GM21737 (cell line): ENCODE results near the gene SLU7.
"Not testable (repeated sequence)": the region's sequence is repeated elsewhere in the genome, so short reads cannot be mapped to it uniquely, and the experiment has no call there.

Source experiments
- ATAC-seq: cut with Tn5 transposase; IDR thresholded peaks from one replicate; pipeline ENCODE4 v1.9.1; 2021; ENCODE audit warnings: mild to moderate bottlenecking, moderate library complexity; ENCODE audit not compliant: unreplicated experiment

The SLU7 gene

DNA sequence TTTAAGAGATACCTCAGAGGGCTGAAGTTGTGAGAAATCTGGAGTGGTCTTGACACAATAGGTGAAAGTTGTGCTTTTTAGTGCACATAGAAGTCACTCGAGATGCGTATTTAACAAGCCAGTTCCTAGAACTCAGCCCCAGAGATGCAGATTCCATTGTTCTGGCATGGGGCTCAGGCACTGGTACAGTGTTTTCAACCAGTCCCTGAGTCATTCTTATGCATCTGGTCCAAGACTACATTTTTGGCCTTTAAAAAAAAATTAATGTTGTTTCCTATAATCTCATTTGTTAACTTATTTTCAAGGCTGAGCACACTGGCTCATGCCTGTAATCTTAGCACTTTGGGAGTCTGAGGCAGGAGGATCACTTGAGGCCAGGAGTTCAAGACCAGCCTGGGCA lies 32.4 kb upstream of the SLU7 start:
- no peak for ATAC-seq

DNA sequence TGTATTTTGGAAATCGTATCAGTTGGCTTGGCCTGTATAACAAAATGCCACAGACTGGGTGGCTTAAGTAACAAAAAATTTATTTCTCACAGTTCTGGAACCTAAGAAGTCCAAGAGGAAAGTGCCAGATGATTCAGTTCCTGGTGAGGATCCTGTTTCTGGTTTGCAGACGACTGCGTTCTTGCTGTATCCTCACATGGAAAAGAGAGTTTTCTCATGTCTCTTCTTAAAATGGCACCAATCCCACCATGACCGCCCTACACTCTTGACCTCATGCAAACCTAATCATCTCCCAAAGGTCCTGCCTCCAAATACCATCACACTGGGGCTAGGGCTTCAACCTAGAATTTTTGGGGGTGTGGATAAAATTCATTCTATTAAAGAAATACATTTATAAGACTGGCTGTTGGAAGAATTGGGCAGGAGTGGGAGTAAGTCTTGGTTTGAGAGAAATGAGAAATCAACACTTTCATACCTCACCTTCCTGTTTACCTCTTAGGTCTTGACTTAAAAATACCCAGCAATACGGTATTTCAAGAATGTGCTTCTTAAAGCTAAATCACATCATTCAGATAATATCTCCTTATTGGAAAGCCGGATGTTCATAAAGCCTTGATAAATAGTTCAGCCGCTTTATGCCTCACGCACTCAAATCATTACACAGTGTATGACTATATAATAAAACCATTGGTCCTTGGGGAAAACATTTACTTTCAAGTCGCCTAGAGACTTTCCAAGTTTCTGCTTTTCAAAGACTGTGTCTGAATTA lies 31.5 kb upstream of the SLU7 start:
- ATAC-seq: peak; percentile 53

DNA sequence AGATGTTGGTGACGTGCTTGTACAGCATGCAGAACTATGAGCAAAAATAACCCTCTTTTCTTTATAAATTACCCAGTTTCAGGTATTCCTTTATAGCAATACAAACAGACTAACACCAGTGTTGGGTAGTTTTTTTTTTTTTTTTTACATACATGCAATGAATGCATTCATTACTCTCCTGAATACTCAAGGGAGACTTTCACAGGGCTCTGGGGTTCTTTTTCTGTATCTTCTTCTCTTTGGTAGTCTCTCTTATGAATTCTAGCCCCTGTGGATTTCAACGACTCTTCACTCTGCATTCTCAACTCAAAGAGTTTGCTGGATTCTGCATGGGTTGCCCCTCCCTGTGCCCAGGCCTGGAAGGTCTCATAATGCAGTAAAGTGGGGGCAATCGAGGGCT lies 30.6 kb upstream of the SLU7 start:
- ATAC-seq: no peak

DNA sequence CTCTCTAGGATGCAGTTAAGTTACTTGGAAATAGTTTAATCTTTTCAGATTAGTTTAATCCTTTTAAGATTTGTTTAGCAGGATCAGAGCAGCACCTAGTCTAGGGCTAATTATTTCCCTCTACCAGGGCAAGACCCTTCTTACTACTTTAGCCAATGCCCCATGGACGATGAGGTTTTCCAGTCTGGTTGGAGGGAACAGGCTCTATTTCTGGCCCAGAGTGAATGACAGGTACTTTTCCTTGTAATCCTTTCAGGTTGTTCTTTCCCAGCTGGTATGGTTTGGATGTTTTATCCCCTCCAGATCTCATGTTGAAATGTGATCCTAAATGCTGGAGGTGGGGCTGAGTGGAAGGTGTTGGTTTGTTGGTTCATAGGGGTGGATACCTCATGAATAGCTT lies 30.0 kb upstream of the SLU7 start:
- no peak for ATAC-seq

DNA sequence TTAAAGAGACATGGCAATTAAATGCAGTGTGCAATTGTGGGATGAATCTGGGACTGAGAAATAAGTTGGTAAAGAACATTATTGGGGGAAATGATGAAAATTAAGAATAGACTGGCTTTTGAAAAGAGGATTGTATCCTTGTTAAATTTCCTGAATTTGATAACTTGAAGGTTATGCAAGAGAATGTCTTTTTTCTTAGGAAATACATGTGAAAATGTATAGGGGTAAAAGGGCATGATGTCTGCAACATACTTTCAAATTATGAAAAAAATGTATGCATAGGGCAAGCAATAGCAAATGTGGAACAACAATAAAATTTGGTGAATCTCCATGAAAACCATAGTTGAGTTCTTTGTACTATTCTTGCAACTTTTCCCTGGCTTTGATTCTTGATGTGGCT lies 26.9 kb upstream of the SLU7 start:
- ATAC-seq: no peak

DNA sequence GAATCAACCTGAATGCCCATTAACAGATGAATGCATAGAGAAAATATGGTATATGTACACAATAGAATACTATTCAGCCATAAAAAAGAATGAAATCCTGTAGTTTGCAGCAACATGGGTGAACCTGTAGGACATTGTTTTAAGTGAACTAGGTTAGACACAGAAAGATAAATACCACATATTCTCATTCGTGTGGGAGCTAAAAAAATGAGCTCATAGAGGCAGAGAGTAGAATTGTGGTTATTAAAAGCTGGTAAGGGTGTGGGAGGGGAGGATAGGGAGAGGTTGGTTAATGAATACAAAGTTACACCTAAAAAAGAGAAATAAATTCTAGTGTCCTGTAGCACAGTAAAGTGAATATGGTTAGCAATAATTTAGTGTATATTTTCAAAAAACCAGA lies 26.3 kb upstream of the SLU7 start:
- ATAC-seq: no peak

DNA sequence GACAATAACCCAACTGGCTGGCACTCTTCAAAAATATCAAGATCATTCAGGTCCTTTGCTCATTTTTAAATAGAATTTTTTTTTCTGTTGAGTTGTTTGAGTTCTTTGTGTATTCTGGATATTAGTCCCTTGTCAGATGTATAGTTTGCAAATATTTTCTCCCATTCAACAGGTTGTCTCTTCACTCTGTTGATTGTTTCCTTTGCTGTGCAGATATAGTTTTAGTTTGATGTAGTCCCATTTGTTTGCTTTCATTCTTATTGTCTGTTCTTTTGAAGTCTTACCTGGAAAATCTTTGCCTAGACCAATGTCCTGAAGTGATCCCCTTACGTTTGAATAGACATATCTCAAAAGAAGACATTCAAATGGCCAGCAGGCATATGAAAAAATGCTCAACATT lies 25.5 kb upstream of the SLU7 start:
- ATAC-seq: no peak

DNA sequence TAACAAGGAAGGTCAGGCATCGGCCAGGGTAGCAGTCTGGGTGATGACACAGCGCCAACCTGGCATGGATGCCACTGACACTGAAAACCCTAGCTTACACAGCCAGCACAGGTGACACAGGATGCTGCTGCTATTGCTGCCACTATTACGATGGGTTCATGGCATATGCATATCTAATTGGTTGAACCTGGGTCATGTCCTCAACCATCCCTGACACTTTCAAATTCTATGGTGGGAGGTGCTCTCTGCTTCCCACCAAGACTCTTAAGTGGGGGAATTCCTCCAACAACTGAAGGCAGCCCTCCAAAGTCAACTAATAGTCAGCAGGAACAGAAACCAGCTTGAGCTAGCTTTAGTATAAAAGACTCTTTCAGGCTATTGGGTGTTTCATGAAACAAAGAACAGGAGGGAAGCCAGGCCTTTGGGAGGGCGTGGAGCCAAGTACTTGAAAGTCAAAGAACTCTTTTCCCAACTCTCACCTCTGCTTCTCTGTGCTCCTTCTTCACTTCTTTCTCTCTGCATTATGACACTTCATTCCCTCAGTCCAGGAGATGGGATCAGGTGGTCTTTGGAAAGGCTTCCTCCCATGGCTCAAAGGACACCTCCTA lies 24.0 kb upstream of the SLU7 start:
- ATAC-seq: no peak

DNA sequence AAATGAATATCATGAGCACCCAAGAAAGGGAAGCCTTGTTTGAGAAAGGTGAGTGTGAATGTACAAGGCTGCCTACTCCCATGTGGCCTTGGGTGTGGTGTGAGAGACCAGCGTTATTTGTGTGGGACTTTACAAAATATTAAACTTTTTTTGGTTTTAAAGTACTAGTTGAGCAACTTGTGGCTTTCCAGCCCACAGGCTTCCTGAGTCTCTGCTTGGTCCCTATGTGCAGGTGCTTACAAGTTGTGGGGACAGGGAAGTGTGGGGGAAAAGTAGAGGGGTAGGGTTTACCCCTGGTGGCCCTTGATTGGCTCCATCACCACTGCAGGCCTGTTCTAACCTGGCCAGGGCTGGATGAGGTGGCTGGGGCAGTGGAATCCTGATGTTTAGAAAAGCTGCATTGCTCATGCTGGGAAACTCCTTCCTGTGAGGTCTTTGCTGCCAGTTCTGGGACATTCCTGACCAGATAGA lies 22.5 kb upstream of the SLU7 start:
- ATAC-seq: peak; percentile 23

DNA sequence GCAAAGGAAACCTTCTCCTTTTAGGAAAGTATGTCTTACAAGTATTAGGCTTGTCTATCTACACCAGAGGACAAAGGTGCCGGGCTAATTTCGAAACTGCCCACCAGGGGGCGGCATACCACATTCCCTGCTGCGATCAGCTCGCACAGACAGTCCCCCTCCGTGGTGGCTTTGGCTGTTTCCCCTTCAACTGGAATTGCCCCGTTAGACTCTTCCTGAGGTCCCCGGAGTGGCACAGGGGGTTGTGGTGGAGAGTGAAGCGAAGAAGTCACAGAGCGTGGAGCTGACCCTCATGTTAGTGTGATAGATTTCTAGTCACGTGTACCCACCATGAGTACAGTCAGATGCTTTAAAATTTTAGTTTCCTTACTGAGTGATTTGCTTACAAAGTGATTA lies 20.3 kb upstream of the SLU7 start:
- peak; percentile 58 for ATAC-seq

DNA sequence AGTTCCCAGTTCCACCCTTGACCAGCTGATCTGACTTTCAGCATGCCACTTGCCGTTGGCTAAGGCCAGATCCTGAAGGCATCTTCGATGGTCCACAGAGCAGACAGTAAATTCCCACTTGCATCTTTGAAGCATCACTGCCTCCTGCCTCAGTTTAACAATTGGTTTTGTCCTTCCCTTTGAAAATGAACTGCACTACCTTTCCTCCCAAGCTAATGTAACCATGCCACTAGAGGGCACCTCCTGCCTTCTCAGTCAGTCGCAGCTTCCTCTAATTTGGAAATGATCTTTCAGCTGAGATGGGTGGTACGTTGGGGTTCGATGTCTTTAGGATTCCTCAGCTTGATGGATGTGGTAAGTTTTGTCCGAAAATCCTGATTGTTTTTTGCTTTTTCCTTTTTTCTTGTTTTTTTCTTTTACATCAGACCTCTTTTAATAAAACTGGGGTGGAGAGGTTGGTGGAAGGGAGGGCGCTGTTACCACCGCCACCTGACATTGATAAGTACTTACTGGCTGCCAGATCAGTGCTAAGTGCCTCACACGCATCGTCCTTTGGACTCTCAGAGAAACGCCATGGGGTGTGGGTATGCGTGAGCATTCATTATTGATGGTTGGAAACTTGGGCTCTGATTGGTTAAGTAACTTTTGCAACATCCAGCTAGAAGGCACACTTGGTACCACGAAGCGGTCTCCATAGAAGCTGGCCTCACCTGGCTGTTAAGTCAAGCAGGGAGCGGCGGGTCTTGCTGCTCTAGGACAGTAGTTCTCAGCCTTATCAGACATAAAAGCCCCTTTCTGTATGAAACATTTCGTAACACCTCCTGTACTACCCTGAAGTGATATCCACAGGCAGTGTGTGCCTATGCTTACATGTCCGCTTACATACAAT lies 19.7 kb upstream of the SLU7 start:
- peak; percentile 26 for ATAC-seq

DNA sequence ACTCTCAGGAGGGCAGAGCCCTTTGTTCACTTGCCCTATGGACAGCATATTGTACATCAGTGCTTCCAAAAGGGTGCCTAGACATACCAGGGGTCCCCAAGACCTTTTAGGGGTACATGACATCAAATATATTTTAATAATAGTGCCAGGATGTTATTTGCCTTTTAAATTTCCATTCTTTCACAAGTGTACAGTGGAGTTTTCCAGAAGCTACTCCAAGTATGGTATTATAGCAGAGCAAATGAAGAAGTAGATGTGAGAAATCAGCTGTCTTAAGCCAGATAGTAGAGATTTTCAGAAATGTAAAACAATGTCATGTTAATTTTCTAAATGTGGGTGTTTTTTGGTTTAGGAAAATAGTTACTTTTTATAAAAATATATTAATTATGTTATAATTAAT lies 18.4 kb upstream of the SLU7 start:
- ATAC-seq: no peak

DNA sequence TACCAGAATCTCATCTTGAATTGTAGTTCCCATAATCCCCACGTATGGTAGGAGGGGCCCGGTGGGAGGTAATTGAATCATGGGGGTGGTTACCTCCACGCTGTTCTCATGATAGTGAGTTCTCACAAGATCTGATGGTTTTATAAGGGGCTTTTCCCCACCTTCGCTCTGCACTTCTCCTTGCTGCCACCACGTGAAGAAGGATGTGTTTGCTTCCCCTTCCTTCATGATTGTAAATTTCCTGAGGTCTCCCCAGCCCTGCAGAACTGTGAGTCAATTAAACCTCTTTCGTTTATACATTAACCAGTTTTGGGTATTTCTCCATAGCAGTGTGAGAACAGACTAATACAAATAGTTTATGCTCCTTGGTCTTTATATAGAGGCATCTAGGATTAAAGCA lies 17.8 kb upstream of the SLU7 start:
- ATAC-seq: not testable (repeated sequence)

DNA sequence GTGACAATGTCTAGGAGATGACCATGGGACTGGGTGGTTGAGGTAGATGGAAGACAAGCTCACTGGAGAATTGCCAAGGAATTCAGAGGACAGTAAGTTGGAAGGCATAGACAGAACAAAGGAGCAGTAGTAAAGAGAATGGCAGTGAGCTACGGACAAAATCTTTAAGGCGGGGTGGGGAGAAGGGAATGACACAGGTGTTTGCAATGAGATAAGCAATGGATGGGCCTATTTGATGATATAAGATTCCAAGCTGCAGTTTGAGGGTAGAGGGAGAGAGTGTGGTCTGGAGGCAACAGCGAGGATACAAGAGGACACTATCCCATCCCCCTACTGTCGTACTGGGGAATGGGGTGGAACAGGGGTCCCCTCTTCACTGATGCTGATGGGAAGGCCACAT lies 17.1 kb upstream of the SLU7 start:
- no peak for ATAC-seq

DNA sequence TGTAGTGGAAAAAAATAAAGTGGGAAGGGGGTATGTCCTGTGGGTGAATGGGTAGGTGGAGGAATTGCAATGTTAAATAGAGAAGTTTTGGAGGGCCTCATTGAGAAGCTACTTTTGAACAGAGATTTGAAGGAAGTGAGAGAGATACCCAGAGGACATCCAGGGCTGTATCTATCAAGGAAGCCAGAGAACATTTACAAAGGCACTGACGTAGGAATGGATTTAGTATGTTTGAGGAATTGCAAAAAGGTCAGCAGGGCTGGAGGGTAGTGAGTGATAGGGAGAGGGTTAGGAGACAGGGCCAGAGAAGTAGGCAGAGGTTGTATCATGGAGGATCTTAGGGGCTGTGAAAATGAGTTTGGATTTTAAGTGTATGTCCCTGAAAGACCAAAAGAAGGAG lies 16.7 kb upstream of the SLU7 start:
- no peak for ATAC-seq

DNA sequence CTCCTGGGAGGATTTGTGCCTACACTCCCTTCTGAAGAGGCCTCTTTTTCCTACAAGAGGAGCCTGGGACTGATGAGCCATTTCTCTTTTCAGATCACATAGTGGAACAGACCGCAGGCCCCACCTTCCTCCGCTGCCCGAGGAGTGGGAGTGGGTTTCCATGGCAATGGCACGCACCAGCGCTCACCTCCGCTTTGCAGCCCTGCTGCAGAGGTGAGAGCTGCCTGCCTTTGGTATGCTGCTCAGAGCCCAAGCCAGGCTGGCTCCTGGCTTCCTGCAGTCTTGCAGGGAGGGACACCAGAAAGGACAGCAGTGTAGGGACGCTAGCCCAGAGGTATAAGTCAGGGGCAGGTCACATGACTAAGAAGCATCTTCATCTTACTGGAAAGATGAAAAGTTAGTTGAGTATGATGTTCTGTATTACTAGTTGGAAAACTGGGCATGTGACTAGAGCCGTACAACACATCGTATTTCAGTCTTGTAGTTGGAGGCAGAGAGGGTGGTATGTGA lies 15.2 kb upstream of the SLU7 start:
- ATAC-seq: peak; percentile 72

DNA sequence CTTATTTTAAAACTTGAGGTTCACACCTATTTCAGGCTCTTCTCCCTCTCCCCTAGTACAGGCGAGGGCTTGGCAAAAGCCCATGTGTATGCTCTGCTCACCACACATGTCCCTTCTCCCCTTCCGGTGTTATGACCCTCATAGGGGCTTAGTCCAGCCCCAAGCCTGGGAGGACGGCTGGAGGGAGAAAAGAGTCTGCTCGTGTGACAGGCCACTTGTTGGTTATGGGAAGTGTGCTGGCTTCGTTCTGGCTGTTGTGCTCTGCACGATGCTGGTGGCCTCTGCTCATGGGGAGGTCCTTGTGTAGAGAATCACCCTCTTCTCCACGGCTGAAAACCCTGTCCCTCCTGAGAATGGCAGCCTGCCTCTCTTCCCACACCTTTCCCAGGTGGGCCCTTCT lies 13.9 kb upstream of the SLU7 start:
- no peak for ATAC-seq

DNA sequence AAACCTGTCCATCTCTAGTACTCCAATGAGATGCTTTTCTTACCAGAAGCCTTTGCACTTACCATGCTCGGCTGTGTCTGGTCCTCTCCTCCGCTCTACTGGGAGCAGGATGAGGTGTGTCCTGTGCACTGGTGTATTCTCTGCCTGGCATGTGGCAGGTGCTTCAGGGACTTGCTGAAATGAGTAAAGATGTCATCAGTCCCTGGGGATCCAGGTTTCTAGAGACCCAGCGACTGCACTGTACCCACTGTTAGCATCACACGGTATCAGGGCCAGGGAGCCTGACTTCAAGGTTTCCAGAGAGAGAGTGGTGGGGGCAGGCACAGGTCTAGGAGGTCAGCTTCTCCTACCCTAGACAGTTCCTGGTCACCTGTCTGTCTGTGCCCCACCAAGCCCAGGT lies 13.3 kb upstream of the SLU7 start:
- no peak for ATAC-seq

DNA sequence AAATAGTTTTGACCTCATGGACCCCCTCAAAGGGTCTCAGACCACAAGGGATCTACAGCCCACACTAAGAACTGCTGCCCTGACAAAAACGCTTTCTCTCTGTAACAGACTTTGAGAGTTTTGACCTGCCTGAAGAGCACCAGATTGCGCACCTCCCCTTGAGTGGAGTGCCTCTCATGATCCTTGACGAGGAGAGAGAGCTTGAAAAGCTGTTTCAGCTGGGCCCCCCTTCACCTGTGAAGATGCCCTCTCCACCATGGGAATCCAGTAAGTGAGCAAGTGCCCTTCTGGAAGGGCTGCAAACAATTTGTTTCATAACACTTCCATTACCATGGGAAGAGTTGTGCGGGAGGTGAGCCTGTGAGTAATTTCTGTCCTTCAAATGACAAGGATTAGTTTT lies 8.7 kb upstream of the SLU7 start:
- no peak for ATAC-seq

DNA sequence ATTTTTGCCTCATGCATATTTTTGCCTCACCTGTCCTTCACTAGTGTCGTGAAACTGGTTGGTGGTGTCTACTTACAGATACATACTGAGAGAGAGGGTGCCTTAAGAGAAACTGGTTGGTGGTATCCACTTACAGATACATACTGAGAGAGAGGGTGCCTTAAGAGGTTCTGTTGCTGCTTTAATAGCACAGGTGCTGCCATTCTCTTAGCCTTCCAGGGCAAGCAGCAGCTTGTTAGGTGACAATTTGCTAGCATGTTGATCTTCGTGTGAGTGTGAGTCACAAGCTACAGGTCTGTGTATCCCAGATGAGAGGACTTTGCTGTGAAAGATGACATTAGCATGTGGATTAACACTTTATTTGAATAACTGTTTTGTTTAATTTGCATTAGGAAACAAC lies 4.2 kb upstream of the SLU7 start:
- no peak for ATAC-seq

DNA sequence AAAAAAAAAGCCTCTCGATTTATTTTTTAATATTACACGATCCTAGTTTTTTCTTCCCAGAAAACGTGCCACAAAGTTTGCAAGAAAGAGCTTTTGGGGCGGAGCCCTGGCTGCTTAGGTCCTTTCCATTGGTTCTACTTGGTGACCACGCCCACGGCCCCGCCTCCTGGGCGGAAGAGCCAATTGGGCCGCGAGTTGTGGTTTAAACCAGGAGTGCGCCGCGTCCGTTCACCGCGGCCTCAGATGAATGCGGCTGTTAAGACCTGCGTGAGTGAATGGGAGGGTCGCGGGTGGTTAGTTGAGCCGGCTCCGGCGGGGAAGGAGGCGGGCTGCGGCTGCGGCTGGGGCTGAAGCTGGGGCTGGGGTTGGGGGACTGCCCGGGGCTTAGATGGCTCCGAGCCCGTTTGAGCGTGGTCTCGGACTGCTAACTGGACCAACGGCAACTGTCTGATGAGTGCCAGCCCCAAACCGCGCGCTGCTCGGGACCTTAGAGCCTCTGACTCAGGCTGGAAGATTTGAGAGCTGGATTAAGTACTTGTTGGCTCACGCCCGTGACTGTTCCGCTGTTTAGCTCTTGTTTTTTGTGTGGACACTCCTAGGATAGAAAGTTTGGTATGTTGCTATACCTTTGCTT lies 2.9 kb upstream of the SLU7 start, which contains the start of gene PTTG1:
Gene PTTG1, plus strand, starts transcription at position 231 of the 634 bp plus-strand sequence. CDS start 458 bp downstream, outside the sequence.
- peak; percentile 73 for ATAC-seq
